WTC11 (cell line): Measurements from ENCODE around the gene TTC39C. TPM values are rescaled to one million over a fixed set of nuclear protein-coding genes. Genes with fewer than 3 reads are reported as not detected.

Source experiments
- ATAC-seq: fragments of 200-7000 bp; cut with Tn5 transposase; 2 replicates; pipeline ENCODE4 v1.10.0; 2021; ENCODE audit warnings: mild to moderate bottlenecking, moderate library complexity
- CTCF ChIA-PET: fragments of 300-600 bp; sonication (Branson Sonifier 250); formaldehyde crosslinking; loops from one replicate; lab custom pipeline; 2021; ENCODE audit warnings: antibody characterized with exemption; lab: Charles Lee
- POLR2A ChIA-PET: fragments of 350-600 bp; sonication (Branson Sonifier 250); formaldehyde crosslinking; loops from one replicate; lab custom pipeline; 2021; ENCODE audit warnings: antibody characterized with exemption; lab: Charles Lee
- DNase-seq: peaks from one replicate; pipeline ENCODE4 v3.0.0; 2021; ENCODE audit warnings: low spot score
- H3K27ac Mint-ChIP-seq: 2 replicates; pipeline ENCODE4 v1.8.0; 2021; ENCODE audit warnings: mixed read lengths
- H3K27me3 Mint-ChIP-seq: 2 replicates; pipeline ENCODE4 v1.8.0; 2021; ENCODE audit warnings: low read depth, mild to moderate bottlenecking, moderate library complexity, mixed read lengths
- H3K36me3 Mint-ChIP-seq: 2 replicates; pipeline ENCODE4 v1.8.0; 2021; ENCODE audit warnings: mixed read lengths
- H3K4me1 Mint-ChIP-seq: 2 replicates; pipeline ENCODE4 v1.8.0; 2022; ENCODE audit warnings: mixed read lengths
- H3K4me3 Mint-ChIP-seq: 2 replicates; pipeline ENCODE4 v1.8.0; 2021; ENCODE audit warnings: mild to moderate bottlenecking, moderate library complexity, mixed read lengths
- H3K9me3 Mint-ChIP-seq: 2 replicates; pipeline ENCODE4 v1.8.0; 2021; ENCODE audit warnings: mixed read lengths
- MXD4 ChIP-seq: fragments of 250-450 bp; sonication (Bioruptor Pico); IDR thresholded peaks from 2 replicates; pipeline ENCODE4 v1.8.0; 2021; ENCODE audit warnings: mild to moderate bottlenecking, moderate library complexity, borderline replicate concordance
- SOX15 ChIP-seq: fragments of 250-450 bp; sonication (Bioruptor Pico); IDR thresholded peaks from 2 replicates; pipeline ENCODE4 v1.9.0; 2021; ENCODE audit warnings: mild to moderate bottlenecking
- TCF7 ChIP-seq: sonication (generic); formaldehyde crosslinking; IDR thresholded peaks from 2 replicates; pipeline ENCODE4 v1.8.0; 2022; ENCODE audit warnings: mild to moderate bottlenecking, low read depth, missing genetic modification reagents, moderate library complexity
- ZNF121 ChIP-seq: sonication (generic); formaldehyde crosslinking; IDR thresholded peaks from 2 replicates; pipeline ENCODE4 v1.8.0; 2023; ENCODE audit warnings: missing genetic modification reagents
- total RNA-seq: library from RNA; stranded (reverse); gene quantifications from 3 replicates; pipeline ENCODE4 v1.2.3, GENCODE V29; 2021
- TF ChIP-seq, protein P1 (sequence below): sonication (generic); formaldehyde crosslinking; IDR thresholded peaks from 2 replicates; pipeline ENCODE4 v1.8.0; 2023; ENCODE audit warnings: mild to moderate bottlenecking, missing genetic modification reagents
- TF ChIP-seq, protein P2 (sequence below): fragments of 250-450 bp; sonication (Bioruptor Pico); IDR thresholded peaks from 2 replicates; pipeline ENCODE4 v1.9.0; 2021; ENCODE audit warnings: mild to moderate bottlenecking
- TF ChIP-seq, protein P3 (sequence below): fragments of 250-450 bp; sonication (Bioruptor Pico); IDR thresholded peaks from 2 replicates; pipeline ENCODE4 v1.9.0; 2021; ENCODE audit warnings: mild to moderate bottlenecking, borderline replicate concordance
- TF ChIP-seq, protein P4 (sequence below): sonication (generic); formaldehyde crosslinking; IDR thresholded peaks from 2 replicates; pipeline ENCODE4 v1.8.0; 2023; ENCODE audit warnings: missing genetic modification reagents, mild to moderate bottlenecking, borderline replicate concordance

Gene TTC39C
- total RNA-seq, 1 experiment from 2014 or later = 57.3 TPM

DNA sequence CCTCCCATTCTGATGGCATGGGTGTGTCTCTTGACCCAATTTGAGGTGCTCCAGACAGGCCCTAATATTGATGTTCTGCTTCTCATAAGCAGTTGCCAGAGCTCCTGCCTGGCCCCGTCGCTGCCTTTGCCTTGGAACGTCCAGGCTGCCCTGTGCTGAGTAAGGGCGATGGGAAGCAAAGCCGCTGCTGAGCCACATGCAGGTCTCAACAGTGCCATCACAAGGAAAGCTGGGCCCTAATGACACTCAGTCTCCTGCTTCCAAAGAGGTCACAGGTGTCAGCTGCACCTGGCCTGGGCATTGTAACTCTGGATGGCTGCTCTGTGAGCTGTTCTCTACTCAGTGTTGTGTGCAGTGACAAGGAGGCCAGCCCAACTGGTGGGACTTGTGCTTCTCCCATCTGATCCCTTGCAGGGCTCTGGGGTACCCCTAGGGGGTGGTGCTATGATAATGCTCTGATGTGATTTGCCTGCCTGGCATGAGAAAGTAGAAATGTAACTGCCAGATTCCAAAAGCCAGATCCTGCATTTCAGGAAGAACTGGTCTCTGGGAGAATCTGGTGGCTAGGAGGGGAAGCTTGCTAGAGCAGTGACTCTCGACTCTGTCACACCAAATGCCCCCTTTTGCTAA is 8.7 kb downstream of the TTC39C start:
- Mint-ChIP-seq H3K36me3 (no peaks in the 10 kb centered on the region; the same call in 1 of the 2 replicates), H3K4me3 (no peak overlapping the region), H3K27ac (peak overlapping the region; percentile 48), H3K4me1 (peaks cover 67% of the 10 kb centered on the region), H3K27me3 (no peaks in the 10 kb centered on the region), H3K9me3 (no peaks in the 10 kb centered on the region)
- DNase-seq = peak; percentile 55
- CTCF ChIA-PET = interaction anchor here (0.5 to 1.7 kb wide), 9 partner anchors 8 to 1329 kb away, joined by 3 to 4 read pairs (median 3); partner anchors contain the start of gene ZNF521
- TF ChIP-seq, protein P1, sequence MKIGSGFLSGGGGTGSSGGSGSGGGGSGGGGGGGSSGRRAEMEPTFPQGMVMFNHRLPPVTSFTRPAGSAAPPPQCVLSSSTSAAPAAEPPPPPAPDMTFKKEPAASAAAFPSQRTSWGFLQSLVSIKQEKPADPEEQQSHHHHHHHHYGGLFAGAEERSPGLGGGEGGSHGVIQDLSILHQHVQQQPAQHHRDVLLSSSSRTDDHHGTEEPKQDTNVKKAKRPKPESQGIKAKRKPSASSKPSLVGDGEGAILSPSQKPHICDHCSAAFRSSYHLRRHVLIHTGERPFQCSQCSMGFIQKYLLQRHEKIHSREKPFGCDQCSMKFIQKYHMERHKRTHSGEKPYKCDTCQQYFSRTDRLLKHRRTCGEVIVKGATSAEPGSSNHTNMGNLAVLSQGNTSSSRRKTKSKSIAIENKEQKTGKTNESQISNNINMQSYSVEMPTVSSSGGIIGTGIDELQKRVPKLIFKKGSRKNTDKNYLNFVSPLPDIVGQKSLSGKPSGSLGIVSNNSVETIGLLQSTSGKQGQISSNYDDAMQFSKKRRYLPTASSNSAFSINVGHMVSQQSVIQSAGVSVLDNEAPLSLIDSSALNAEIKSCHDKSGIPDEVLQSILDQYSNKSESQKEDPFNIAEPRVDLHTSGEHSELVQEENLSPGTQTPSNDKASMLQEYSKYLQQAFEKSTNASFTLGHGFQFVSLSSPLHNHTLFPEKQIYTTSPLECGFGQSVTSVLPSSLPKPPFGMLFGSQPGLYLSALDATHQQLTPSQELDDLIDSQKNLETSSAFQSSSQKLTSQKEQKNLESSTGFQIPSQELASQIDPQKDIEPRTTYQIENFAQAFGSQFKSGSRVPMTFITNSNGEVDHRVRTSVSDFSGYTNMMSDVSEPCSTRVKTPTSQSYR (CRISPR knock-in tag) = no peak
- peak; percentile 5; the same call in 1 of the 2 replicates for TF ChIP-seq ZNF121 (CRISPR knock-in tag)
- ATAC-seq = peak; percentile 92
- POLR2A ChIA-PET = interaction anchor here (0.6 kb wide), 1 partner anchor 337 kb away, joined by 3 read pairs; no protein-coding TSS in a partner anchor

DNA sequence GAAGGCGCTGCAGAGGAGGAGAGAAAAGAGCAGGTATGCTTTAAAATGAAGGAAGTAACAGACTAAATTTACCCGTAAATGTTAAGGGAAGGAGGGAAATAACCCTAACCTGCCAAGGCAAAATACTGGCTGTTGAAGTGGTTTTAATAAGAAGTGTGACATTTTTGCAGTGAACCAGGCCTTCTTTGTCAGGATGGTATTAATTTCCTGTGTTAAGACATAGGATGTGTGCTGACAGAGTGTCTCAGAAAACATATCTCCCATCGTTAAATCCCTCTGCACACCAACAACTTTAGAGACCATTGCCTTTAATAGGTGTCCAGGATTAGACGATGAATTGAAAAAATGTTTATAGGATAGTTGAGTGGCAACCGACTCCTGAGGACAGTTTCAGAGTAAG is 9.9 kb downstream of the TTC39C start:
- no peaks in the 10 kb centered on the region for H3K9me3 Mint-ChIP-seq
- H3K27me3 Mint-ChIP-seq = no peaks in the 10 kb centered on the region
- ChIA-PET CTCF (no interaction called here), POLR2A (no interaction called here)
- H3K36me3 Mint-ChIP-seq = no peaks in the 10 kb centered on the region; the same call in 1 of the 2 replicates
- no peak for DNase-seq
- TF ChIP-seq, protein P2, sequence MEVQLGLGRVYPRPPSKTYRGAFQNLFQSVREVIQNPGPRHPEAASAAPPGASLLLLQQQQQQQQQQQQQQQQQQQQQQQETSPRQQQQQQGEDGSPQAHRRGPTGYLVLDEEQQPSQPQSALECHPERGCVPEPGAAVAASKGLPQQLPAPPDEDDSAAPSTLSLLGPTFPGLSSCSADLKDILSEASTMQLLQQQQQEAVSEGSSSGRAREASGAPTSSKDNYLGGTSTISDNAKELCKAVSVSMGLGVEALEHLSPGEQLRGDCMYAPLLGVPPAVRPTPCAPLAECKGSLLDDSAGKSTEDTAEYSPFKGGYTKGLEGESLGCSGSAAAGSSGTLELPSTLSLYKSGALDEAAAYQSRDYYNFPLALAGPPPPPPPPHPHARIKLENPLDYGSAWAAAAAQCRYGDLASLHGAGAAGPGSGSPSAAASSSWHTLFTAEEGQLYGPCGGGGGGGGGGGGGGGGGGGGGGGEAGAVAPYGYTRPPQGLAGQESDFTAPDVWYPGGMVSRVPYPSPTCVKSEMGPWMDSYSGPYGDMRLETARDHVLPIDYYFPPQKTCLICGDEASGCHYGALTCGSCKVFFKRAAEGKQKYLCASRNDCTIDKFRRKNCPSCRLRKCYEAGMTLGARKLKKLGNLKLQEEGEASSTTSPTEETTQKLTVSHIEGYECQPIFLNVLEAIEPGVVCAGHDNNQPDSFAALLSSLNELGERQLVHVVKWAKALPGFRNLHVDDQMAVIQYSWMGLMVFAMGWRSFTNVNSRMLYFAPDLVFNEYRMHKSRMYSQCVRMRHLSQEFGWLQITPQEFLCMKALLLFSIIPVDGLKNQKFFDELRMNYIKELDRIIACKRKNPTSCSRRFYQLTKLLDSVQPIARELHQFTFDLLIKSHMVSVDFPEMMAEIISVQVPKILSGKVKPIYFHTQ (CRISPR knock-in tag) = no peak
- TF ChIP-seq TCF7 (CRISPR knock-in tag) (no peak), MXD4 (CRISPR knock-in tag) (no peak), SOX15 (CRISPR knock-in tag) (no peak)
- TF ChIP-seq, protein P3, sequence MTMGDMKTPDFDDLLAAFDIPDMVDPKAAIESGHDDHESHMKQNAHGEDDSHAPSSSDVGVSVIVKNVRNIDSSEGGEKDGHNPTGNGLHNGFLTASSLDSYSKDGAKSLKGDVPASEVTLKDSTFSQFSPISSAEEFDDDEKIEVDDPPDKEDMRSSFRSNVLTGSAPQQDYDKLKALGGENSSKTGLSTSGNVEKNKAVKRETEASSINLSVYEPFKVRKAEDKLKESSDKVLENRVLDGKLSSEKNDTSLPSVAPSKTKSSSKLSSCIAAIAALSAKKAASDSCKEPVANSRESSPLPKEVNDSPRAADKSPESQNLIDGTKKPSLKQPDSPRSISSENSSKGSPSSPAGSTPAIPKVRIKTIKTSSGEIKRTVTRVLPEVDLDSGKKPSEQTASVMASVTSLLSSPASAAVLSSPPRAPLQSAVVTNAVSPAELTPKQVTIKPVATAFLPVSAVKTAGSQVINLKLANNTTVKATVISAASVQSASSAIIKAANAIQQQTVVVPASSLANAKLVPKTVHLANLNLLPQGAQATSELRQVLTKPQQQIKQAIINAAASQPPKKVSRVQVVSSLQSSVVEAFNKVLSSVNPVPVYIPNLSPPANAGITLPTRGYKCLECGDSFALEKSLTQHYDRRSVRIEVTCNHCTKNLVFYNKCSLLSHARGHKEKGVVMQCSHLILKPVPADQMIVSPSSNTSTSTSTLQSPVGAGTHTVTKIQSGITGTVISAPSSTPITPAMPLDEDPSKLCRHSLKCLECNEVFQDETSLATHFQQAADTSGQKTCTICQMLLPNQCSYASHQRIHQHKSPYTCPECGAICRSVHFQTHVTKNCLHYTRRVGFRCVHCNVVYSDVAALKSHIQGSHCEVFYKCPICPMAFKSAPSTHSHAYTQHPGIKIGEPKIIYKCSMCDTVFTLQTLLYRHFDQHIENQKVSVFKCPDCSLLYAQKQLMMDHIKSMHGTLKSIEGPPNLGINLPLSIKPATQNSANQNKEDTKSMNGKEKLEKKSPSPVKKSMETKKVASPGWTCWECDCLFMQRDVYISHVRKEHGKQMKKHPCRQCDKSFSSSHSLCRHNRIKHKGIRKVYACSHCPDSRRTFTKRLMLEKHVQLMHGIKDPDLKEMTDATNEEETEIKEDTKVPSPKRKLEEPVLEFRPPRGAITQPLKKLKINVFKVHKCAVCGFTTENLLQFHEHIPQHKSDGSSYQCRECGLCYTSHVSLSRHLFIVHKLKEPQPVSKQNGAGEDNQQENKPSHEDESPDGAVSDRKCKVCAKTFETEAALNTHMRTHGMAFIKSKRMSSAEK (CRISPR knock-in tag) = no peak
- TF ChIP-seq, protein P4, sequence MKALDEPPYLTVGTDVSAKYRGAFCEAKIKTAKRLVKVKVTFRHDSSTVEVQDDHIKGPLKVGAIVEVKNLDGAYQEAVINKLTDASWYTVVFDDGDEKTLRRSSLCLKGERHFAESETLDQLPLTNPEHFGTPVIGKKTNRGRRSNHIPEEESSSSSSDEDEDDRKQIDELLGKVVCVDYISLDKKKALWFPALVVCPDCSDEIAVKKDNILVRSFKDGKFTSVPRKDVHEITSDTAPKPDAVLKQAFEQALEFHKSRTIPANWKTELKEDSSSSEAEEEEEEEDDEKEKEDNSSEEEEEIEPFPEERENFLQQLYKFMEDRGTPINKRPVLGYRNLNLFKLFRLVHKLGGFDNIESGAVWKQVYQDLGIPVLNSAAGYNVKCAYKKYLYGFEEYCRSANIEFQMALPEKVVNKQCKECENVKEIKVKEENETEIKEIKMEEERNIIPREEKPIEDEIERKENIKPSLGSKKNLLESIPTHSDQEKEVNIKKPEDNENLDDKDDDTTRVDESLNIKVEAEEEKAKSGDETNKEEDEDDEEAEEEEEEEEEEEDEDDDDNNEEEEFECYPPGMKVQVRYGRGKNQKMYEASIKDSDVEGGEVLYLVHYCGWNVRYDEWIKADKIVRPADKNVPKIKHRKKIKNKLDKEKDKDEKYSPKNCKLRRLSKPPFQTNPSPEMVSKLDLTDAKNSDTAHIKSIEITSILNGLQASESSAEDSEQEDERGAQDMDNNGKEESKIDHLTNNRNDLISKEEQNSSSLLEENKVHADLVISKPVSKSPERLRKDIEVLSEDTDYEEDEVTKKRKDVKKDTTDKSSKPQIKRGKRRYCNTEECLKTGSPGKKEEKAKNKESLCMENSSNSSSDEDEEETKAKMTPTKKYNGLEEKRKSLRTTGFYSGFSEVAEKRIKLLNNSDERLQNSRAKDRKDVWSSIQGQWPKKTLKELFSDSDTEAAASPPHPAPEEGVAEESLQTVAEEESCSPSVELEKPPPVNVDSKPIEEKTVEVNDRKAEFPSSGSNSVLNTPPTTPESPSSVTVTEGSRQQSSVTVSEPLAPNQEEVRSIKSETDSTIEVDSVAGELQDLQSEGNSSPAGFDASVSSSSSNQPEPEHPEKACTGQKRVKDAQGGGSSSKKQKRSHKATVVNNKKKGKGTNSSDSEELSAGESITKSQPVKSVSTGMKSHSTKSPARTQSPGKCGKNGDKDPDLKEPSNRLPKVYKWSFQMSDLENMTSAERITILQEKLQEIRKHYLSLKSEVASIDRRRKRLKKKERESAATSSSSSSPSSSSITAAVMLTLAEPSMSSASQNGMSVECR (CRISPR knock-in tag) = no peak
- no peak for ATAC-seq
- H3K27ac Mint-ChIP-seq = no peak overlapping the region
- H3K4me3 Mint-ChIP-seq = no peak overlapping the region
- peaks cover 62% of the 10 kb centered on the region for H3K4me1 Mint-ChIP-seq
